ENCODE data around the gene STX8.
"Not testable (repeated sequence)": the region's sequence is repeated elsewhere in the genome, so short reads cannot be mapped to it uniquely, and the experiment has no call there.

Gene STX8

GRCh38 chr17:9576521-9577372 lies 1.1 kb upstream of the STX8 start, which contains the start of gene CFAP52:
CFAP52 (plus strand) TSS chr17:9576642; CDS start chr17:9576696, 54 bp downstream.
- H3K4me3 ChIP-seq (replicated peaks; ENCODE audit: low read depth, low read length): peak within 1 kb of the TSS; percentile 98
- no peaks in the 10 kb centered on the region for H3K36me3 ChIP-seq (ENCODE audit: control insufficient read depth, insufficient read depth, low read length)
- DNase-seq (ENCODE audit: extremely low read depth, insufficient read length): peak; percentile 73
- no peaks in the 10 kb centered on the region for H3K27me3 ChIP-seq (replicated peaks; ENCODE audit: control insufficient read depth, insufficient read depth, low read length)
- TF ChIP-seq CTCF (IDR thresholded peaks at IDR 0.05; ENCODE audit: insufficient read depth, low read length, poor library complexity, severe bottlenecking): peak; percentile 83

- no peak for TF ChIP-seq CTCF (IDR thresholded peaks at IDR 0.05; ENCODE audit: insufficient read depth, low read length, poor library complexity, severe bottlenecking)
- H3K4me3 ChIP-seq (replicated peaks; ENCODE audit: low read depth, low read length): no peak overlapping the region
- H3K27me3 ChIP-seq (replicated peaks; ENCODE audit: control insufficient read depth, insufficient read depth, low read length): no peaks in the 10 kb centered on the region
Measured at GRCh38 chr17:9571201-9571600, 4.4 kb downstream of the STX8 start.

GRCh38 chr17:9568957-9569588 lies 6.5 kb downstream of the STX8 start:
- peaks cover 3% of the 10 kb centered on the region for H3K36me3 ChIP-seq (ENCODE audit: control insufficient read depth, insufficient read depth, low read length)
- DNase-seq (ENCODE audit: extremely low read depth, insufficient read length): no peak
- no peak for TF ChIP-seq CTCF (IDR thresholded peaks at IDR 0.05; ENCODE audit: insufficient read depth, low read length, poor library complexity, severe bottlenecking)
- no peaks in the 10 kb centered on the region for H3K27me3 ChIP-seq (replicated peaks; ENCODE audit: control insufficient read depth, insufficient read depth, low read length)
- H3K4me3 ChIP-seq (replicated peaks; ENCODE audit: low read depth, low read length): no peak overlapping the region

More at GRCh38 chr17:9571201-9571600, 4.4 kb downstream of the STX8 start:
- DNase-seq (ENCODE audit: extremely low read depth, insufficient read length): no peak
- H3K36me3 ChIP-seq (ENCODE audit: control insufficient read depth, insufficient read depth, low read length): peaks cover 3% of the 10 kb centered on the region

- Histone ChIP-seq H3K4me3 (replicated peaks; ENCODE audit: low read depth, low read length) (no peak overlapping the region), H3K36me3 (ENCODE audit: control insufficient read depth, insufficient read depth, low read length) (peaks cover 3% of the 10 kb centered on the region), H3K27me3 (replicated peaks; ENCODE audit: control insufficient read depth, insufficient read depth, low read length) (no peaks in the 10 kb centered on the region)
- no peak for DNase-seq (ENCODE audit: extremely low read depth, insufficient read length)
- no peak for TF ChIP-seq CTCF (IDR thresholded peaks at IDR 0.05; ENCODE audit: insufficient read depth, low read length, poor library complexity, severe bottlenecking)
Measured at GRCh38 chr17:9568004-9568403, 7.6 kb downstream of the STX8 start.

- not testable (repeated sequence) for H3K36me3 ChIP-seq (ENCODE audit: control insufficient read depth, insufficient read depth, low read length); DNase-seq (ENCODE audit: extremely low read depth, insufficient read length); H3K4me3 ChIP-seq (replicated peaks; ENCODE audit: low read depth, low read length); H3K27me3 ChIP-seq (replicated peaks; ENCODE audit: control insufficient read depth, insufficient read depth, low read length)
Measured at GRCh38 chr17:9566739-9567138, 8.9 kb downstream of the STX8 start.

- peaks cover 3% of the 10 kb centered on the region for H3K36me3 ChIP-seq (ENCODE audit: control insufficient read depth, insufficient read depth, low read length)
- H3K4me3 ChIP-seq (replicated peaks; ENCODE audit: low read depth, low read length): no peak overlapping the region
- no peak for TF ChIP-seq CTCF (IDR thresholded peaks at IDR 0.05; ENCODE audit: insufficient read depth, low read length, poor library complexity, severe bottlenecking)
- H3K27me3 ChIP-seq (replicated peaks; ENCODE audit: control insufficient read depth, insufficient read depth, low read length): no peaks in the 10 kb centered on the region
- DNase-seq (ENCODE audit: extremely low read depth, insufficient read length): no peak
Measured at GRCh38 chr17:9566067-9566466, 9.6 kb downstream of the STX8 start.
